Measurements from ENCODE around the gene ZSCAN5C.
"Not testable (repeated sequence)": the region's sequence is repeated elsewhere in the genome, so short reads cannot be mapped to it uniquely, and the experiment has no call there.

- not testable (repeated sequence) for TF ChIP-seq CTCF (IDR thresholded peaks at IDR 0.05; ENCODE audit: insufficient read depth, low read depth, low read length); EZH2 (IDR thresholded peaks at IDR 0.05; ENCODE audit: insufficient read depth, low read length)
Measured at GRCh38 chr19:56221442-56221841, 19.4 kb downstream of the ZSCAN5C start.

All from astrocyte (in vitro differentiated cells and primary cell).